Astrocyte (in vitro differentiated cells and primary cell): ENCODE measurements around the gene CREB1. TPM values are rescaled to one million over a fixed set of nuclear protein-coding genes. Genes with fewer than 3 reads are reported as not detected.

Source experiments
- DNase-seq: peaks from one replicate; pipeline ENCODE4 v3.0.0-alpha.2; 2010; ENCODE audit warnings: low read depth
- FAIRE-seq: peaks from 2 replicates; lab custom pipeline; 2011; peaks lifted over from hg19 to GRCh38; lab: Jason Lieb, UNC
- H2AFZ ChIP-seq: 2 replicates; pipeline ENCODE4 v1.6.0; 2012; ENCODE audit warnings: low read depth, low read length, inconsistent platforms
- H3K27ac ChIP-seq: 2 replicates; pipeline ENCODE4 v1.5.1; 2011; ENCODE audit warnings: low read depth, low read length, inconsistent platforms
- H3K27me3 ChIP-seq: 2 replicates; pipeline ENCODE4 v1.6.0; 2011; ENCODE audit warnings: low read length, inconsistent platforms; ENCODE audit not compliant: insufficient read depth
- H3K36me3 ChIP-seq: 2 replicates; pipeline ENCODE4 v1.5.1; 2011; ENCODE audit warnings: low read length, inconsistent platforms; ENCODE audit not compliant: insufficient read depth
- H3K4me1 ChIP-seq: 2 replicates; pipeline ENCODE4 v1.5.1; 2011; ENCODE audit warnings: low read length, inconsistent platforms; ENCODE audit not compliant: insufficient read depth
- H3K4me2 ChIP-seq: 2 replicates; pipeline ENCODE4 v1.6.0; 2012; ENCODE audit warnings: low read length, inconsistent platforms
- H3K4me3 ChIP-seq: 2 replicates; pipeline ENCODE4 v1.5.1; 2011; ENCODE audit warnings: low read depth, mild to moderate bottlenecking, low read length, inconsistent platforms; ENCODE audit not compliant: insufficient read depth
- H3K79me2 ChIP-seq: 2 replicates; pipeline ENCODE4 v1.6.0; 2012; ENCODE audit warnings: mild to moderate bottlenecking, low read length, inconsistent platforms; ENCODE audit not compliant: insufficient read depth
- H3K9ac ChIP-seq: 2 replicates; pipeline ENCODE4 v1.6.0; 2012; ENCODE audit warnings: mild to moderate bottlenecking, low read length, inconsistent platforms
- H3K9me3 ChIP-seq: 2 replicates; pipeline ENCODE4 v1.5.1; 2012; ENCODE audit warnings: low read depth, mild to moderate bottlenecking, low read length, inconsistent platforms; ENCODE audit not compliant: insufficient read depth
- H4K20me1 ChIP-seq: 2 replicates; pipeline ENCODE4 v1.6.0; 2012; ENCODE audit warnings: low read length, inconsistent platforms; ENCODE audit not compliant: insufficient read depth
- H3K27ac Mint-ChIP-seq: one replicate; pipeline ENCODE4 v1.8.0; 2021; ENCODE audit warnings: mild to moderate bottlenecking, mixed read lengths; ENCODE audit not compliant: unreplicated experiment
- H3K27me3 Mint-ChIP-seq: one replicate; pipeline ENCODE4 v1.8.0; 2021; ENCODE audit warnings: low read depth, mixed read lengths; ENCODE audit not compliant: unreplicated experiment
- H3K36me3 Mint-ChIP-seq: one replicate; pipeline ENCODE4 v1.8.0; 2021; ENCODE audit warnings: low read depth, mixed read lengths; ENCODE audit not compliant: unreplicated experiment
- H3K4me1 Mint-ChIP-seq: one replicate; pipeline ENCODE4 v1.8.0; 2021; ENCODE audit warnings: low read depth, mixed read lengths; ENCODE audit not compliant: unreplicated experiment
- H3K4me3 Mint-ChIP-seq: one replicate; pipeline ENCODE4 v1.8.0; 2021; ENCODE audit warnings: mild to moderate bottlenecking, moderate library complexity, mixed read lengths; ENCODE audit not compliant: unreplicated experiment
- H3K9me3 Mint-ChIP-seq: one replicate; pipeline ENCODE4 v1.8.0; 2021; ENCODE audit warnings: mild to moderate bottlenecking, mixed read lengths; ENCODE audit not compliant: unreplicated experiment
- EZH2 ChIP-seq: IDR thresholded peaks from 2 replicates; pipeline ENCODE4 v1.6.1; 2012; ENCODE audit warnings: mild to moderate bottlenecking, low read length, inconsistent platforms; ENCODE audit not compliant: insufficient read depth
- total RNA-seq: library from RNA; stranded (reverse); gene quantifications from 2 replicates; pipeline ENCODE4 v1.2.1, GENCODE V29; 2021
- TF ChIP-seq, protein P1 (sequence below): IDR thresholded peaks from 2 replicates; pipeline ENCODE4 v1.5.1; 2011; ENCODE audit warnings: low read depth, mild to moderate bottlenecking, inconsistent platforms, low read length, moderate library complexity; ENCODE audit not compliant: insufficient read depth

The CREB1 gene
- total RNA-seq, 1 donor from 2014 or later, result 63.3 TPM

DNA sequence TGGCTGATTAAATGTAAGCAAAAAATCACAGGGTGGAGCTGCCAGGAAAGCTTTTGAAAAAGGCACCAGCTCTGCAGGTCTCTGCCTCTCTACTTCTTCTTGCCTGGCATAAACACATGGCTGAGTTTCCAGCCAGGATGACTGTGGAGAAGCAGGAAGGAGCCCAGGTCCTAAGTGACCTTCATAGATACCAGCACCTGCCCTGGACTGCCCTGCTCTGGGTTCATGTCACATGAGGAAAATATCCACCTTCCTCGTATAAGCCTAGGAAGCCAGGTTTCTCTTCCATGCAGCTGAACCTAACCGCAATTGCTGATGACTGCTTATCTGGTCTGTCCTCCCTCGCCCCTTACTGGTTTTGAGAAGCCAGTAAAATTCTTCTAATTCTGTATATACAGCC lies 47.8 kb upstream of the CREB1 start:
- H3K9me3 ChIP-seq, result no peaks in the 10 kb centered on the region
- no peak overlapping the region for H3K4me3 Mint-ChIP-seq
- no peaks in the 10 kb centered on the region for H3K79me2 ChIP-seq
- H2AFZ ChIP-seq, result no peak overlapping the region
- H3K27me3 Mint-ChIP-seq, result no peaks in the 10 kb centered on the region
- no peaks in the 10 kb centered on the region for H3K36me3 ChIP-seq
- no peaks in the 10 kb centered on the region for H3K9me3 Mint-ChIP-seq
- no peak overlapping the region for H3K4me3 ChIP-seq
- no peak overlapping the region for H3K4me2 ChIP-seq
- H3K4me1 Mint-ChIP-seq, result peaks cover 22% of the 10 kb centered on the region
- H3K27ac ChIP-seq, result no peak overlapping the region
- DNase-seq (no peak), FAIRE-seq (no peak)
- H4K20me1 ChIP-seq, result no peaks in the 10 kb centered on the region
- H3K36me3 Mint-ChIP-seq, result no peaks in the 10 kb centered on the region
- H3K27ac Mint-ChIP-seq, result no peak overlapping the region
- no peaks in the 10 kb centered on the region for H3K27me3 ChIP-seq
- H3K9ac ChIP-seq, result no peak overlapping the region
- TF ChIP-seq EZH2, result no peak
- TF ChIP-seq, protein P1, sequence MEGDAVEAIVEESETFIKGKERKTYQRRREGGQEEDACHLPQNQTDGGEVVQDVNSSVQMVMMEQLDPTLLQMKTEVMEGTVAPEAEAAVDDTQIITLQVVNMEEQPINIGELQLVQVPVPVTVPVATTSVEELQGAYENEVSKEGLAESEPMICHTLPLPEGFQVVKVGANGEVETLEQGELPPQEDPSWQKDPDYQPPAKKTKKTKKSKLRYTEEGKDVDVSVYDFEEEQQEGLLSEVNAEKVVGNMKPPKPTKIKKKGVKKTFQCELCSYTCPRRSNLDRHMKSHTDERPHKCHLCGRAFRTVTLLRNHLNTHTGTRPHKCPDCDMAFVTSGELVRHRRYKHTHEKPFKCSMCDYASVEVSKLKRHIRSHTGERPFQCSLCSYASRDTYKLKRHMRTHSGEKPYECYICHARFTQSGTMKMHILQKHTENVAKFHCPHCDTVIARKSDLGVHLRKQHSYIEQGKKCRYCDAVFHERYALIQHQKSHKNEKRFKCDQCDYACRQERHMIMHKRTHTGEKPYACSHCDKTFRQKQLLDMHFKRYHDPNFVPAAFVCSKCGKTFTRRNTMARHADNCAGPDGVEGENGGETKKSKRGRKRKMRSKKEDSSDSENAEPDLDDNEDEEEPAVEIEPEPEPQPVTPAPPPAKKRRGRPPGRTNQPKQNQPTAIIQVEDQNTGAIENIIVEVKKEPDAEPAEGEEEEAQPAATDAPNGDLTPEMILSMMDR, result no peak
- H3K4me1 ChIP-seq, result peaks cover 20% of the 10 kb centered on the region

GRCh38 chr2:207482630-207483029 lies 47.1 kb upstream of the CREB1 start:
- Mint-ChIP-seq H3K36me3 (no peaks in the 10 kb centered on the region), H3K4me3 (no peak overlapping the region)
- FAIRE-seq, result peak; percentile 73

GRCh38 chr2:207483066-207483465 lies 46.7 kb upstream of the CREB1 start:
- Histone ChIP-seq H4K20me1 (no peaks in the 10 kb centered on the region), H3K27ac (peak overlapping the region; percentile 39), H3K27me3 (no peaks in the 10 kb centered on the region), H3K4me2 (no peak overlapping the region), H2AFZ (no peak overlapping the region), H3K36me3 (no peaks in the 10 kb centered on the region), H3K9me3 (no peaks in the 10 kb centered on the region), H3K79me2 (no peaks in the 10 kb centered on the region), H3K4me1 (peaks cover 25% of the 10 kb centered on the region), H3K4me3 (no peak overlapping the region), H3K9ac (no peak overlapping the region)
- FAIRE-seq (no peak), DNase-seq (no peak)
- Mint-ChIP-seq H3K4me1 (peaks cover 28% of the 10 kb centered on the region), H3K36me3 (no peaks in the 10 kb centered on the region), H3K9me3 (no peaks in the 10 kb centered on the region), H3K4me3 (no peak overlapping the region), H3K27me3 (no peaks in the 10 kb centered on the region), H3K27ac (no peak overlapping the region)
- no peak for TF ChIP-seq EZH2

More at GRCh38 chr2:207482630-207483029, 47.1 kb upstream of the CREB1 start:
- Histone ChIP-seq H2AFZ (no peak overlapping the region), H3K9me3 (no peaks in the 10 kb centered on the region), H4K20me1 (no peaks in the 10 kb centered on the region), H3K4me3 (no peak overlapping the region), H3K9ac (no peak overlapping the region), H3K27me3 (no peaks in the 10 kb centered on the region), H3K4me1 (peaks cover 21% of the 10 kb centered on the region), H3K4me2 (no peak overlapping the region), H3K27ac (no peak overlapping the region), H3K36me3 (no peaks in the 10 kb centered on the region), H3K79me2 (no peaks in the 10 kb centered on the region)
- Mint-ChIP-seq H3K9me3 (no peaks in the 10 kb centered on the region), H3K4me1 (peaks cover 24% of the 10 kb centered on the region), H3K27me3 (no peaks in the 10 kb centered on the region), H3K27ac (no peak overlapping the region)
- peak; percentile 20 for DNase-seq
- TF ChIP-seq EZH2, result no peak
- TF ChIP-seq, protein P1, result no peak
